HG02981 (cell line): ENCODE data around the gene DMD.

Source experiments
- ATAC-seq: cut with Tn5 transposase; IDR thresholded peaks from one replicate; pipeline ENCODE4 v1.9.1; 2021; ENCODE audit warnings: mild to moderate bottlenecking, moderate library complexity; ENCODE audit not compliant: unreplicated experiment

DMD gene

DNA sequence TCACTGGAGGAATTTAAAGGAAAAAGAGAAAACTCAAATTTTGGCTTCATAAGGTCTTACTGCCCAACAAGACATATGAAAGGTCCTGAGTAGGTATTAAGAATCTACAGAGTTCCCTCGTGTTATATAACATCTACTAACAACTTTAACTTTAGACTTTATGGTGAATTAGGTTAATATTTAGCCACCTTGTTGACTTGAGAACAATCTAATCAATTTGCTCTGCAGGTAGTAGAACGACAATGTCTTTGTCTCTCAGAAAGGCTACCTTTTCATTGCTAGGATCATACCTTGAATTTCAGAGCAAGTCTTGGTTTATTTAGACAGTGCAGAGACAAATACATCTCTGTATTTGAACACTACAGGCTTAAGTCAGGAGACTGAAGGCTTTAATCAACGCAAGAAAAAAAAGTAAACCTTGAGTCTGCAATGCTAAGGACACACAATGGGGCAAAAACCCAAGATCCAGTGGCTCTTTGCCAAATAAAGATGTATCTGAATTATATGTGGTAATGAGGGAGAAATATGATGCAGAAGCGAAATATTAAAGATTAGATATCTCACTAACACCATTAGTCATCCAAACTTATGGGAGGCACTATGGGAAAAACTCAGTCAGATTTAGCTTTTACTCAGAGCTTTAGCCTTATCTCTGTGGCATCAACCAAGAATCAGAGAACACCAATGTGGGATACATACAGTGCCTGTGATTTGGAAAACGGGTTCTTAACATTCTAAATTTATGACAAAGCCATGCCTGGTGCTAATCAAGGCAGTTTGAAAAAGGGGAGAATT is 2045.9 kb downstream of the DMD start:
- ATAC-seq, result no peak

DNA sequence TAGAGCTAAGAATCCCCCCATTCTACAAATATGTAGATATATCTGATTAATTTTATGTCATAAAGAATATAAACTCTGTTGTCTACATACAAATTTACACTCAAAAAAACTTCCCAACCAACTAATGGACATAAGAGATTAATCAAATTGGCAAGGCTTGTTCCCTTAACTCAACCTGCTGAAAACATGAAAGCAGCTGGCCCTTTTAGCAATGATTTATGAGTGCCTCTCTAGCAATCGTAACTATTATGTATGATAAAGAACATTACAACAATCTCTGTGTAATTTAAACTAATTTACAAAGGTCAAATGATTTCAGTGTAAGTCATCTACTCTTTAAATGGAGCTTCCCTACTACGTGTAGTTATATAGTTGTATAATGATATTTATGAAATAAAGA is 2056.4 kb downstream of the DMD start:
- ATAC-seq, result no peak

DNA sequence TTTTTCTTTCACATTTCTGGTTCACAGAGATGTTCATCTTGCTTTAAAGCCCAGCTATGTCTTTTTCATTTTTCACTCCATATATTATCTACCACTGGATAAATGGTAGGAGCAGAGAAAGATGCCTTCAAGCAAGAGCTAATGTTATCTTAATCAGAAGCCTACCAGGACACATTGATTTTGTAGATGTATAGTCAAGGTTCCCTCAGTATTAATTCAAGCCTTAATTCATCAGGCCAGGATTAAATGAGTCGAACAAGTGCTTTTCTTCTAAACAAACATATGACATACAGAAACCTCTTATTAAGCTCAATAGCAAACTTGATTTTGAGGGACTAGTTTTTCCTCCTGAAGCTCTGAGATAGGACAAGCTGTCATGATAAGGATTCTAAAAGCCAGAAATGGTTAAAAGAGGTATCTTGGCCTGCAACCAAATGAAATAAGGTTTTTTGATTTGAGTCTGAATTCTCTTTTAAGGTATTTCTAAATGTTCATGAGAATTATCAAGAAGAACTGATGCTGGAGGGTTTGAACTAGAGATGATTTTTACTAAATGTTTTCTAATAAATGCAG is 2057.8 kb downstream of the DMD start:
- no peak for ATAC-seq

DNA sequence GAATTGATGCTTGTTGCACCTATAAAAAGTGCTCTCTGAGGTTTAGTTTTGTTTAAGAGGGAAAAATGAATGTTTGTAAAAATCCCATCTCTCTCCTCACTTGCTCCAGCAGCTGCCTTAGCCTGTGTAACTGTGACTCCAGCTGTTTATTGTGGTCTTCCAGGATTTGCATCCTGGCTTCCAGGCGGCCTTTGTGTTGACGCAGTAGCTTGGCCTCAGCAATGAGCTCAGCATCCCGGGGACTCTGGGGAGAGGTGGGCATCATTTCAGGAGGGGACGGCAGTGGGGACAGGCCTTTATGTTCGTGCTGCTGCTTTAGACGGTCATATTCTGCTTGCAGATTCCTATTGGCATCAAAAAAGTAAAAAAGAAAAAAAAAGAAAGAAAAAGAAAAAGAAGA is 2064.2 kb downstream of the DMD start:
- ATAC-seq, result no peak

DNA sequence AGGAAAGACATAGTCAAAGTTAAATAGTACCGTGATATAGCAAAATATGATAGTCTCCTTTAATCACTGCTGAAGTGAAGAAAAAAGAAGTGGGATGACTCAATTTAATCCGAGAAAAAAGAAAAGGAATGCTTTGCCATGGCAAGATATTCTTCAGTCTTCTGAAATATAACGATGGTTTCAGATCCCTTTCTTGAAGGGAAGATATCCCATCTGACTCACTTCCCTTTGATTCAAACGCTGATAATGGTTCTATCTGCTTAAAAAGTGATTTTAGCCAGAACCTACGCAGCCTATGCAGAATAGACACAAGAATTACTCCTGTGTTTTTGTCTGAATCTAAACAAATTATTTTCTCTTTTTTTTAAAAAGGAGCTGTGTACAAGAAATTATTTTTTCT is 2071.4 kb downstream of the DMD start:
- ATAC-seq, result no peak

DNA sequence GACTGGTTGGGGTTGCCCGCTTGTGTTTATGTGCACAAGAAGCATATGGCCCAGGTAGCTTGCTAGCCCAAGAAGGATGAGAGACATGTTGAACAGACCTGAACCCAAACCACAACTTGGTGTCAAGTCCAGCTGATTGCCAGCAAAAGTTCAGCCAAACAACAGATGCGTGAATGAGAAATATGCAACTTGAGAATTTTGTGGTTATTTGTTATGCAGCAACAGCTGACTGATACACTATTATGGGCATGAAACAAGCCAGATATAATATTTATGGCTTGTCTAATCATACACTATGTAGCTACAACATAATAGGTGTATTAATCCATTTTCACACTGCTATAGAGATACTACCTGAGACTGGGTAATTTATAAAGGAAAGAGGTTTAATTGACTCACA is 2073.2 kb downstream of the DMD start:
- ATAC-seq, result no peak

DNA sequence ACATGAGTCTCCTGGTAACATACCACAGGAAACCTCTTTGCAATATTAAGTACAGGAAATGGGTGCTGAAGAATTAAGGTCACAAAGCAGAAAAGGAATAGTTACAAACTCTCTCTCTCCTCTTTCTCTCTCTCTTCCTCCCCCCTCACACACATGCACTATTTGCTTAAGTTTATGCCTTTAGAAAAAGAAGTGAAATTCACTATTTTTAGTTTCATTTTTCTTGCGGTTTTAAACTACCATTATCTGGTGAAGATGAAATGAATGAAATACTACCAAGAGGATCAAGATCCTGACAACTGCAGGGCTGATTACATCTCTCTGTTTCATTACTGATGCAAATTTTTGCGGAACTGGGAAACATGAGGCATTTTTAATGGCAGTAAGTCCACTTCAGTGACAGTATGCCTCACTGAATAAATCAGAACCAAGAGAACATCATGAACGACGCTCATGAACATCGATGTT is 2075.2 kb downstream of the DMD start:
- ATAC-seq, result peak; percentile 91

DNA sequence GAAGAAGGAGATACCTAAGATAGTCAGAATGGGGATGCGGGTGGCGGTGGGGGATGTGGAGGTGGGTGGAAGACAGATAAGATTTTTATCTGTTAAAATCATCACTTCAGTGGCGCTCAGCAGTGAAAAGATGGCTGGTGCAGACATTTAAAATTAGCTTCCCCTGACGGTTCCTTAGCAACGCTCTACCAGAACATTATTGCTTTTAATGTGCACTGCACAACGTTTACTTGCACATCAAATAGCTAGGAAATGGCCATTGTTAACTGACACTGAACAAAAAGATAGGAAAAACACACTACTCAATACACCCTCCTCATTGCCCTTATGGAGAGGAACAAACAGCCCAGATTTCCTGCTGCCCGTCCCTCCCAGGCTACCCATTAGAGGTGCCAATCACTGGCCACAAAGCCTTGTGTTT is 2078.5 kb downstream of the DMD start:
- ATAC-seq, result no peak

DNA sequence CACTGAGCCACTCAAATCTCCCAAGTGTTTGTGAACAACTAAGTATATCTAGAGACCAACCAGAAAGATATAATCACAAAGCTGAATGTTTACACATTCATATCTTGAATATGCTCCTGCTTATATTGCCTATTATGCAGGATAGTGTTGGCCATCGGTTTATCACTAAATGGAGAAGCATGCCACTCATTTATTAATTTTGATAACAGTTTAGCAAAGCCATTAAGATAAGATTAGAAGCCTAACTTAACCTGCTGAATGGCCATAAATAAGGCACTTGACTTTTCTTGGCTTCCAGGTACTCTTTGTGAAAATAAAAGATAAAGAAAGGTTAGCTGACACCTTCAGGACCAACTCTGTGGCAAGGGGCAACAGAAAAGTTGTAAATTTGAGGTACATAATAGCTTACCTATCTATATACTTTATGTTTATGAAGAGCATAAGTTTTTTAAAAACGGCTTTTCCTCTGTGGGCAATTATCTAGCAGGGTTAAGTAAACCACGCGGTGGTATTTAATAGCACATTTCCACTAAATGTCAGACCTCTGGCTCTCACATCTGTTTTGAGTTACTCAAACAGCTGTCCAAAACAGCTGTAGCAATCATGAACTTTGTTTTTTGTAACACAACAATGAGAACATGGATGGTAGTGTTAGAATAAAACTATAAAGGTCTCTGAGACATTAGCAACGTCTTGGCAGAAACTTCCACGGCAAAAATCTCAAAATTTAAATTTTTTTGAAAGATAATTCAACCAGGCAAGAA is 2080.7 kb downstream of the DMD start:
- no peak for ATAC-seq

DNA sequence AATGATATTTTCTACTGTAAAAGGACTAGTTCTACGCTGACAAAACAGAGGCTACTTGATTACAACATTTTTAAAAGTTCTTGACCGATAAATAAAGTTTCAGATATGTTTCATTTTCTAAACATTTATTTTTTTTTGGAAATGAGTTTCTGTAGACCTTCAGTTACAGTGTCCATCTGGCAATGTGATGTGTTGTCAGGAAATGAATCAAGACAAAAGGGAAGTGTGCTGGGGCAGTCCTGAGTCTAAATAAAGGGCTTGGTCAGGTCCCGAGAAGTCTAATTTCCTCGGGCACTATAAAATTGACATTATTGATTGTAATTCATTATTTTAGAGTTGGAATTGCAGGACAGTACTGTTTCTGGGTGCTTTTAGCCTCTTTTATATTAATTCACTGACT is 2082.5 kb downstream of the DMD start:
- ATAC-seq, result no peak

DNA sequence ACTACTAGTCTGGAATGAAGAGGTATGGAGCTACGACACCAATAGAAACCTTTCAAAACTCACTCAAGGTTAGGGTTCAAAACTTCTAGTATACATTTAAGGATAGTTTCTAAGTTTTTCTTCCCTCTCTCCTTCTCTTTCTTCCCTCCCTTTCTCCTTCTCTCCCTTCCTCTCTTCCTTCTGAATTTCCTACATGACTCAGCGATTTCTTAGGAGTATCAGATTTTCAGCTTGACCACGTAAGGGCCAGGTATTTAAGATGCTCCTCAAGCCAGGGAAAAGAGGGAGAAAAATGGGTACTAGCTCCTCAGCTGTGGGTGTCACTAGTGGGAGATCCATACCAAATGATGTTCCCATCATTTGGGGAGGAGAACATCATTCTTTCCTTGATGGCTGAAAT is 2083.6 kb downstream of the DMD start:
- no peak for ATAC-seq

DNA sequence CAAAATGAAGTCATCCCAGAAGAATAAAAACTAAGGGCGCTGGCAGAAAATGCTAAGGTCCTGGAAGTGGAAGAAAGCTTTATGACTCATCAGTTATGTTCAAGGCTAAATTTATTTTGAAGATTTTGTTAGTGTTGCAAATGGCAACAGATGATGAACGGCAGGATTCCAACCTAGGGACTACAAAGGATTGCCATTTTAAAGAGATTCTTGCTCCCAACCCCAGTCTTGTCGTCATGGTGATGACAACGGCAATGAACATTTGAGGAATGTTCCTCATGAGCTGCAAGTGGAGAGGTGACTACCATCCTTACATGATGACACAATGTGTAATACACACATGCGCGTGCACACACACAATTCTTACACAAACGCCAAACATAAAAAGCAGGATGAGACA is 2085.1 kb downstream of the DMD start:
- no peak for ATAC-seq

DNA sequence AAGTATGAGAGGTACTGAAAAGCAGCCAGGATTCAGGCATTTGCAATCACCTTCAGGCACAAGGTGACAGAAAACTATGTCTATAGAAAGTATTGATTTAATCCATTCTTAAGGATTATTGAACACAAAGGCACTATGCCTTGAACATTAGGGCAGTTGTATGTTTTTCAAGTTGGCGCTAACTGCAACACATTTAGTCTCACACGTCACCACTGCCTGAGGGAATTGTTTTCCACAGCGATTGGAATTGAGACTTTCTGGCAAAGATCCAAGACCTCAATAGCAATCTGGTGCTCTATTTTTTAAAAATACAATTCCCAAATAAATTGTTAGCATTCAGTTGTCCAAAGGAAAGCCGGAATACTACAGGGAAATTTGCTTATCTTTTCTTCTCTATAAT is 2086.8 kb downstream of the DMD start:
- ATAC-seq, result no peak

DNA sequence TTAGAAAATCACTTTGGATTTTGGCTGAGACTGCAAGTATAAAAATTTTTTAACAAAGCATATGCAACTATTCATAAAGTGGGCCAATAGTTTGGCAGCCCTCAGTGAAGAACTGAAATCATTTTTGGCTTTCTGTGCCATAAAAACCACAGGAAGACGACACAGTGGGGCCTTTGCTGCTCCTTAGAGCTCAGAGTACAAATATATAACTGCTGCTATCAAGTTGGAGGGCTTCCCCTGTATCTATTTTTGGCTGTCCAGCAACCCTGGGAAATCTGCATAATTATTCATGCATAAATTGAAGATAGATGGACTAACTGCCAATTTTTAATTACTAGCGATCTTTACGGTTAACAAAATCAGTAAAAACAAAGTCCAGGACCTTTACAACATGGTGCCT is 2088.0 kb downstream of the DMD start:
- ATAC-seq, result no peak

DNA sequence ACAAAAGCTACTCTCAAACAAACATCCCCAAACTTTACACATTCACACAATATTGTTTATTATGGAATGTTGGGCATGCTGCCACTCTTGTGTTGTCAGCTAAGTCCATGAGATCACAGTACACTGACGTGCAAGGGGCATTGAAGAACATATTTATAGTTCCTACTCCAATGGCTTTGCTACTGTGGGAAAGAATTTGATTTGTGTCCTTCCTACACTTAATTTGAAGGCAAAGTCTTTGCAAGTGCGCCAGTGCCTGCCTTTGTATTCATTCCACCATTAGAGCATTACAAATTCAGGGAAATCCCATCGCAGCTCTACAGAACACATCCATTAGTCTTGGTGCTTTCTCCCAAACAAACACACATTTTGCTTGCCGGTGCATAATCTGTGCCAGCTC is 2094.1 kb downstream of the DMD start:
- ATAC-seq, result no peak

DNA sequence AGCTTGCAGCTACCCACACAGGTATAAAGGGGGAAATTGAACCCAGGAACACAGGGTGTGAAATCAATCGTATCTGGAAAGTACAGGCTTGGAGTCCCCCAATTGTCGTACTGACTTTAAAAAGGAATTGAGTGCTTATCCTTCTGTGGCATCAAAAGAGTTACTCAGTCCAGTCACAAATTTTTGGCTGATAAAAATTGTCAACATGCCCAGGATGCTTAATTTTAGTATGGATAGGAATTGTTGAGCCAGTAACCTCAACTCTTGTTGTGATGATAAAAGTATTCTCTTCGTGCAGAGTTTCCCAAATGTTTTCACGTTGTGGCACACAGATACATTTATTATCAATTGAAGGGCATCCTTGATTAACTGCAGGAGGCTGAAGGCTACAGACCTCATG is 2096.0 kb downstream of the DMD start:
- no peak for ATAC-seq

DNA sequence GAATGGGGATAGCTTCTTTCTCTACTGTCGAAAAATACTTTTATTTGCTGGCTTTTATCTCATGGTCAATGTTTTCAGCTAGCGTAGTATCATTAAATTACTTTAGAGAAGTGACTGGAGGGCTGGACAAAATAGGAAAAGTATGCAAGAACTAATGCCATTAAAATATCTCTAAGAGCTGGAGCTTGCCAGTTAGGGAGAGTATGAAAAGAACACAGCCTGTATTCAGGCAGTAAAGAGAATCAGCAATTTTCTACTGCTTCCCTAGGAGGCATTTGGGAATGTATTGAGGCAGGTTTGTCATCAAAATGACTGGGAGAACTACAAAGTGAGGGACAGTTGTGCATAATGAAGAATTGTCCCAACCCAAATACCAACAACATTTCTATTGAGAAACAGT is 2096.5 kb downstream of the DMD start:
- no peak for ATAC-seq

DNA sequence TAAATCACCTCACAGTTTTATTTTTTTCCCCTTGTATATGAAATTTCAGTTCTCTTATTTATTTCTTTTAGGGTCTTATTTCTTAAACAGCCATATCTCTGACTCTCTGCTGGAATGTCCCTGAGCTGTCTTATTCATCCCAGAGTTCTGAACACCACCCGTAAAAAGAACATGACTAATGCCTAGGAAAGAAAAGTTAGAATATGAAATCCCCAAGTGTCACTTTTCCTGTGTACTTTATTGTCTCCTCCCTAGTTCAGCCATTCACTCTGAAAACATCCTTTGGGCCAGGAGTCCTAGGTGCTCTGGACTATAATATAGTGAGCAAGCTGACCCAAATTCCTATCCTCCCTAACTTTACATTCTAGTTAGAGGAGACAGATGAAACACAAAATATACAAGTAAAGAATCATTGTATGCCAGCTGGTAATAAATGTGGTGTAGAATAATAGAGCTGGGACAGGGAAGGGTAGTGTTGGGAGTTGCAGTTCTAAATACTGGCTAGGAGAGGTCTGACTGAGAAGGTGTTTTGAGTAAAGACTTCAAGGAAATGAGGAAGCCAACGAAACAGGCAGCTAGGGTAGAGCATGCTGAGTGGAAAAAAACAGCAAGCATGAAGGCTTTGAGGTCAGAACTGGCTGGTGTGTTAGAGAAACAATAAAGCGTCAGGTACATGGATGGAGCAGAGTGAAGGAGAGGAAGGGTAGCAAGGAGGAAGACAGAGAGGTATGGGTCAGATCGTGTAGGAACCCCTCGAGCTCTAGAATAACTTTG is 2098.9 kb downstream of the DMD start:
- ATAC-seq, result no peak

DNA sequence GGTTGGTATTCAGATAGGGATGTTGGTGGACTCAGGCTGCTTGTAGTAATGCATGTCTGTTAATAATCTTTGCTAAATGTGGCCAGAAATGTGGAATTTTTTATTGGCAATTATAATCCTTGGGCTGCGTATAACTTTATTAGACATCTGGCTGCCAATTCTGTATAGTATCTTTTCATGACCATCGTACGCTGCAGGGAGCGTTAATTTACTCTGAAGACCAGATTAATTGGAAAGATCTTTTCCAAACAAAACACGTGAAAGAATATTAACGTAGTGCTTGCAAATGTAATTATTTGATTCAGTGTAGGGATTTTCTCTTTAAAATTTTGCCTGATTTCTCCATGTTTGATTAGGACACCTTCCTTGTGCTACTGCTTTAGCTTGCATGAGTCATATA is 2100.7 kb downstream of the DMD start:
- no peak for ATAC-seq

DNA sequence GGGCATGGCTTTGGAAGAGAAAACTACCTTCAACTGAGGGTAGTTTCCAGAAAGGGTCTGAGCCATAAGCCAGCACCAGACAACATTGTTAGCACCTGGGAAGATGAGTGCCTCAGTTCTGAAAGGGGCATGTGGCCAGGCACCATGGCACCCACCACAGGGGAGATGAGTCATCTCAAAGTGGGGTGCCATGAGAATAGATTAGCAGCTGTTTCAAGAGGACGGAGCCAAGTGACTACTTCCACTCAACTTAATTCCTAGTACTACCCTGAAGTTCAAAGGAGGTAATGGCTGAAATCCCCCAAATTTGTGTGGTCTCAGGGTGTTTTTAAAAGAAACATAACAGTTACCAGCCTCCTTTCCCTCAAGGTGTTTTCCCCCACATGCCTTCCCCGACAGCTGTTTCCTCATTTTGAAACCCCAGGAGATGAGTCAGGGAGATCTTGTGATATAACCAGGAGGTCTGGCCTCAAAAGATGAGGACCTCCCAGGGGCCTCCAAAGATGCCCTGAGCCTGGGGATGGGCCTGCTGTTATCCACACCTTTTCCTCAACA is 2111.7 kb downstream of the DMD start:
- peak; percentile 67 for ATAC-seq

DNA sequence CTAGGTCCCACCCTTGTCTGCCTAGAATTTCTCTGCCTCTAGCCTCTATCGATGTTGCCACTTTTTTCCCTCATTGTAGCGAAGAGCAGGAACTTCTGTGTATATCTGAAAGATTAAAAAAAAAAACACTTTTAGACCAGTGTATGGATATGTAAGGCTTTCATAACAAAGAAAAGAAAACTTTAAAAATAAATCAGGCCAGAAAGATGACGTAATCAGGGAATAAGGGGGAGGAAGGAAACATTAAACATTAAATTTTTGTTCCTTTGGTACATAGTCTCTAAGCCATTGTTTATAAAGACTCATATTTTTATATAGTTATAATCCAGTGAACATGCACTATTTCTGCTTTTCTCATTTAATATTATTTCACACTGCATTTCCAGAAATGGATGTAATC is 2113.3 kb downstream of the DMD start:
- no peak for ATAC-seq
